Stimulated activated CD4-positive, alpha-beta T cell treated with anti-CD3 and anti-CD28 coated beads, Interleukin-1b, Interleukin-23, amount 100 ng/mL, for 4 hours (primary cell): ENCODE data around the gene ZMIZ2.
"Not testable (repeated sequence)": the region's sequence is repeated elsewhere in the genome, so short reads cannot be mapped to it uniquely, and the experiment has no call there.

Experiments
- DNase-seq, 2 donors: peaks; one replicate each; pipeline ENCODE4 v3.0.0-alpha.2; 2020; ENCODE audit warnings: low read depth in 2 of 2

Gene ZMIZ2

GRCh38 chr7:44802418-44803025 is 53.9 kb downstream of the ZMIZ2 start:
- no peak for DNase-seq

GRCh38 chr7:44803828-44804519 is 55.3 kb downstream of the ZMIZ2 start:
- not testable (repeated sequence) for DNase-seq

DNA sequence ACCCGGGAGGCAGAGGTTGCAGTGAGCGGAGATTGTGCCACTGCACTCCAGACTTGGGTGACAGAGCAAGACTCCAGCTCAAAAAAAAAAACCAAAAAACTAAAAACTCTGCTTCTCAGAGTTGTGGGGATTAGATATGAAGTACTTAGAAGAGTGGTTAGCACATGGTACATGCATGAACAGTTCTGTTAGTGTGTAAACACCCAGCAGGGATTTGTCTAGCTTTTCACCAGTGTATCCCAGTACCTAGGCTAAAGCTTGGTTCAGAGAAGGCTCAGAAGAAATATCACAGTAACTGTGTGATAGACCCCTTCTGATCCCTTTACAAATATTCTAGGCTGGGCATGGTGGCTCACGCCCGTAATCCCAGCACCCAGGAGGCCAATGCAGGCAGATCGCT is 57.3 kb downstream of the ZMIZ2 start:
- no peak for DNase-seq

- no peak for DNase-seq
These were observed 60.3 kb downstream of the ZMIZ2 start for GRCh38 chr7:44808914-44809393.

GRCh38 chr7:44811093-44811492 is 62.4 kb downstream of the ZMIZ2 start:
- DNase-seq = no peak

DNA sequence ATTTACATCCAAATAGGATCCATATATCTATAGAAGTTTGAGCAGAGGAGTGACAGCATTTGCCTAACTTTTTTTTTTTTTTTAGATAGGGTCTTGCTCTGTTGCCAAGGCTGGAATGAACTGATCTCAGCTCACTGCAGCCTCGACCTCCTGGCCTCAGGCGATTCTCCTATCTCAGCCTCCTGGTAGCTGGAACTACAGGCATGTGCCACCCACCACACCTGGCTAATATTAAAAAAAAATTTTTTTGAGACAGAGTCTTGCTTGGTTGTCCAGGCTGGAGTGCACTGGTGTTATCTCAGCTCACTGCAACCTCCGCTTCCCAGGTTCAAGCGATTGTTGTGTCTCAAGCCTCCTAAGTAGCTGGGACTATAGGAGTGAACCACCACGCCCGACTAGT is 62.9 kb downstream of the ZMIZ2 start:
- DNase-seq = no peak

DNA sequence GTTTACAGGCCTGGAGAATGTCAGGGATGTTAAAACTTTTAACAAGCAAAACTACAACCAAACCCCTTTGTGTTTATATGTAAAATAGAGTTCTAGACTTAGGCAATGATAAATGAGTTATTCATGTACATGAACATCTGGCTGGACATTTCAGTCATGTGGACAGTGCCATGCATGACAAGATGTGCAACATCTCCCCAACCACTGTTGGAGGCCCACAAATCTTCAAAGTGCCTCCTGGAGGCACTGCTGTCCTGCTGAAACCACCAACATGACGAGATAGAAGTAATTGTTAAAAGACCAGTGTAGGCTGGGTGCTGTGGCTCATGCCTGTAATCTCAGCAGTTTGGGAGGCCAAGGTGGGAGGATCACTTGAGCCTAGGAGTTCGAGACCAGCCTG is 66.3 kb downstream of the ZMIZ2 start:
- DNase-seq = no peak

- DNase-seq = no peak
These were observed 70.6 kb downstream of the ZMIZ2 start for GRCh38 chr7:44819292-44819691.
